Neutrophil (primary cell): ENCODE results near the gene HNF1A.

Experiments
- H3K27ac ChIP-seq: fragments of 200-600 bp; sonication (generic); 2 replicates; pipeline ENCODE4 v1.5.1; 2016; ENCODE audit warnings: mild to moderate bottlenecking, moderate library complexity
- H3K27me3 ChIP-seq: fragments of 200-600 bp; sonication (generic); 2 replicates; pipeline ENCODE4 v1.6.0; 2016; ENCODE audit warnings: mild to moderate bottlenecking
- H3K36me3 ChIP-seq: fragments of 200-600 bp; sonication (generic); 2 replicates; pipeline ENCODE4 v1.5.1; 2017
- H3K4me1 ChIP-seq, 2 experiments: fragments of 200-600 bp in 1 of 2; sonication (generic) in 1 of 2; 1 replicate in 1 of 2; 2 replicates in 1 of 2; pipeline versions ENCODE4 v1.5.1 to v1.6.1; 2013 to 2016; ENCODE audit warnings: low read depth in 1 of 2, low read length in 1 of 2, mild to moderate bottlenecking in 1 of 2, moderate library complexity in 1 of 2; ENCODE audit not compliant: control insufficient read depth in 1 of 2, insufficient read depth in 1 of 2
- H3K4me3 ChIP-seq, 2 experiments: fragments of 200-600 bp in 1 of 2; sonication (generic) in 1 of 2; 1 replicate in 1 of 2; 2 replicates in 1 of 2; pipeline ENCODE4 v1.5.1; 2013 to 2016; ENCODE audit warnings: low read depth in 1 of 2, low read length in 1 of 2, mild to moderate bottlenecking in 1 of 2, moderate library complexity in 1 of 2
- H3K9me3 ChIP-seq: fragments of 200-600 bp; sonication (generic); 2 replicates; pipeline ENCODE4 v1.5.1; 2016
- CTCF ChIP-seq: fragments of 200-600 bp; sonication (generic); IDR thresholded peaks from 2 replicates; pipeline ENCODE4 v1.5.1; 2016; ENCODE audit warnings: antibody characterized with exemption

The HNF1A gene

DNA sequence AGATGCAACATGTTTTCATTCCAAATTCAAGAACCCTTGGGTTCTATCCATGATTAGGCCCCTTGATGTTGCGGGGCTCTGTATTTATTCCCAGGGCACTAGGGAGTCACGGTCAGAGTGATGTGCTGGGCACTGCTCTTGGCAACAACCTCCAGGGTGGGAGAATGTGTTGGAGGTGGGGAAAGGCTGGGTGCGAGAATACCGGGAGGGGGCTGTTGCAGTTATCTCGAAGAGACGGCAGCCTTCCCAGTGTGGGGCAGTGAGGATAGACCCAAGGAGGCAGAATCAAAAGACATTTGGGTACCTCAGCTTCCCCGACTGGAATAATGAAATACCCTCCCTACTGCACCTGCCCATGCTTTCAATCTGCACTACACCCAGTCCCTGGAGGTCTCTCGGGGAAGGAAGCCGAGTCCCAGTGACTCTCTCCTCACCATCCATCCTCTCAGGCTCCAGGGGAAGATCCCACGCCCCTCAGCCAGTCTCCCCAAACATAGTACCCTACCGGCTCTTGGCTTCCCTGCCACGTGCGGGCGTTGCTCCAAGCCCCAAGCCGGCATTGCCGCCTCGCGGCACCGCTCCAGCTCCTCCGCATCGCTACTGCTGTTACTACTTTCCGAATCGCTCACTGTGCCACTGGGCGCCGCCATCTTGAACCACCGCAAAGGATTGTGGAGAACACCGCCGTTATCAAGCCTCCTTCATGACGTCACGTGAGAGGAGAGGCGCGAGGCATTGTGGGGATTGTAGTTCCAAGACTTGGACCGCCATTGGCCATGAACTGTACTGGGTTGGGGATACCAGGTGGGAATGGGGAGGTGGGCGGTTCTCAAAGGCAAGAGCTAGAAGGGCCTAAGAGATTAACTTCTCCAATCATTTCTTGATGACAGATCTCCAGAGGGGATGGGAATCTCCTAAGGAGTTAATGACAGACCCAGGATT lies 37.8 kb downstream of the HNF1A start, which contains the start of gene C12orf43:
C12orf43 (minus strand) TSS at position 663 of the 942 bp plus-strand sequence; CDS start at position 650, 13 bp downstream.
- Histone ChIP-seq H3K27me3 (no peaks in the 10 kb centered on the region), H3K36me3 (peaks cover 9% of the 10 kb centered on the region), H3K27ac (peak within 1 kb of the TSS; percentile 81), H3K4me1 (peaks cover 28 to 33% of the 10 kb centered on the region in 2 experiments), H3K4me3 (peak within 1 kb of the TSS; percentile 69 to 83), H3K9me3 (no peaks in the 10 kb centered on the region)
- TF ChIP-seq CTCF: peak; percentile 15

DNA sequence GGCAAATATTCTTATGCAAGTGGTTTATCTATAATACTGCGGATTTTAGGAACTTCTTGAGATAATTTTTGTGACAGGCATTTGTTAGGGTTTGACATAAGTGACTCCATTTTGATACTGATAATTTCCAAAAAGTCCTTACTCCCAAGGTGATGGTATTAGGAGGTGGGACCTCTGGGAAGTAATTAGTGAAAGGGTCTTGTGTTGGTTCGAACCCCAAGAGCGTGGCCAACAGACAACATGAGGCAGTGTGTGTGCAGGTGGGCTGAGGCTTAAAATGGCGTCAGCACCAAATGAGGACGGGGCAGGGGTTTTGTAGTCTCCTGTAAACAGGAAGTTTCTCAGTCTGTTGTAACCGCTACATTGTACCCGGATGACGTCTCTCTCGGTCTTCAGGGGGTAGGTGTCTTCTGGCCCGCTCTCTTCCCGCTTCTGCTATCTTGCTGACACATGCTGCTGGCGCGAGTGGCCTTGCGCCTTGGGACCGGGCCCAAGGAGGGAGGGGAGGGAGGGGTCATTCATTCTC lies 39.7 kb downstream of the HNF1A start:
- Histone ChIP-seq H3K27me3 (no peaks in the 10 kb centered on the region), H3K9me3 (no peaks in the 10 kb centered on the region), H3K27ac (peak overlapping the region; percentile 81), H3K36me3 (peaks cover 9% of the 10 kb centered on the region), H3K4me1 (peaks cover 28 to 33% of the 10 kb centered on the region in 2 experiments), H3K4me3 (no peak overlapping the region)
- no peak for TF ChIP-seq CTCF

GRCh38 chr12:121018860-121019617 lies 40.7 kb downstream of the HNF1A start:
- Histone ChIP-seq H3K36me3 (peaks cover 9% of the 10 kb centered on the region), H3K9me3 (no peaks in the 10 kb centered on the region), H3K4me3 (no peak overlapping the region), H3K27me3 (no peaks in the 10 kb centered on the region), H3K4me1 (peaks cover 33 to 36% of the 10 kb centered on the region in 2 experiments), H3K27ac (peak overlapping the region; percentile 81)
- no peak for TF ChIP-seq CTCF

- Histone ChIP-seq H3K4me3 (no peak overlapping the region), H3K9me3 (no peaks in the 10 kb centered on the region), H3K27ac (no peak overlapping the region), H3K27me3 (no peaks in the 10 kb centered on the region), H3K4me1 (peaks cover 50 to 51% of the 10 kb centered on the region in 2 experiments), H3K36me3 (peaks cover 9% of the 10 kb centered on the region)
- no peak for TF ChIP-seq CTCF
These were observed 43.4 kb downstream of the HNF1A start for GRCh38 chr12:121021754-121022153.

DNA sequence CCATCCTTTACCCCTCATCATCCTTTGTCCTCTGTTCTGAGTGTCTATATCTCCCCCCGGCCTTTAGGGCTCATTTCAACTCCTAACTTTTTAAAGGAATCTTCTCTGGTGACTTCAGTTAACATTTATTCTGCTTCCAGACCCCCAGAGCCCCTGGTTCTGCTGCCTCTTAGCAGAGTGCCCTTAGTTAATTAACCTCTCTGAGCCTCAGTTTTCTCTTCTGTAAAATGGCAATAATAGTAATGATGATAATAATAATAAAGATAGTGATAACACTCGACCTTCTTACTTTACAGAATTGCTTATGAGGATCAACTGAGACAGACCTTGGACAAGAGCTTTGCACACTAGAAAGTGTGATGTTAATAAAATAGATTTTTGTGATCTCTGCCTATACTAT lies 44.4 kb downstream of the HNF1A start:
- Histone ChIP-seq H3K27me3 (no peaks in the 10 kb centered on the region), H3K4me3 (no peak overlapping the region), H3K27ac (no peak overlapping the region), H3K4me1 (peaks cover 48 to 53% of the 10 kb centered on the region in 2 experiments), H3K36me3 (peaks cover 9% of the 10 kb centered on the region), H3K9me3 (no peaks in the 10 kb centered on the region)
- TF ChIP-seq CTCF: no peak
